DND-41 (cell line): Measurements from ENCODE around the gene KHDRBS2.

Experiments used
- ATAC-seq: fragments of 200-7000 bp; cut with Tn5 transposase; 3 replicates; pipeline ENCODE4 v1.9.1; 2021; ENCODE audit warnings: low read depth; ENCODE audit not compliant: insufficient read depth
- DNase-seq: peaks from one replicate; pipeline ENCODE4 v3.0.0-alpha.2; 2020
- H2AFZ ChIP-seq: 2 replicates; pipeline ENCODE4 v1.6.0; 2012; ENCODE audit warnings: low read depth, low read length
- H3K27ac ChIP-seq: 2 replicates; pipeline ENCODE4 v1.5.1; 2012; ENCODE audit warnings: low read length, inconsistent platforms
- H3K27me3 ChIP-seq: fragments of 200-600 bp; sonication (generic); 2 replicates; pipeline ENCODE4 v1.6.0; 2012; ENCODE audit warnings: low read length, mild to moderate bottlenecking, inconsistent platforms; ENCODE audit not compliant: insufficient read depth, poor library complexity
- H3K36me3 ChIP-seq: 2 replicates; pipeline ENCODE4 v1.5.1; 2012; ENCODE audit warnings: low read length, inconsistent platforms; ENCODE audit not compliant: insufficient read depth
- H3K4me1 ChIP-seq: 2 replicates; pipeline ENCODE4 v1.5.1; 2012; ENCODE audit warnings: mild to moderate bottlenecking, low read length; ENCODE audit not compliant: insufficient read depth
- H3K4me2 ChIP-seq: 2 replicates; pipeline ENCODE4 v1.6.0; 2012; ENCODE audit warnings: mild to moderate bottlenecking, moderate library complexity, low read length, inconsistent platforms; ENCODE audit not compliant: insufficient read depth
- H3K4me3 ChIP-seq, 2 experiments: fragments of 200-600 bp in 1 of 2; shearing (Covaris generic) in 1 of 2; 2 replicates each; pipeline ENCODE4 v1.5.1; 2012 to 2016; ENCODE audit warnings: inconsistent platforms in 2 of 2, low read length in 2 of 2, mild to moderate bottlenecking in 2 of 2, low read depth in 1 of 2, moderate library complexity in 1 of 2
- H3K79me2 ChIP-seq: 2 replicates; pipeline ENCODE4 v1.6.0; 2012; ENCODE audit warnings: low read length, inconsistent platforms; ENCODE audit not compliant: insufficient read depth
- H3K9ac ChIP-seq: 2 replicates; pipeline ENCODE4 v1.6.0; 2012; ENCODE audit warnings: low read depth, mild to moderate bottlenecking, inconsistent platforms, low read length, moderate library complexity
- H3K9me3 ChIP-seq: 2 replicates; pipeline ENCODE4 v1.5.1; 2012; ENCODE audit warnings: low read length, moderate library complexity, mild to moderate bottlenecking, inconsistent platforms; ENCODE audit not compliant: insufficient read depth, severe bottlenecking
- H4K20me1 ChIP-seq: 2 replicates; pipeline ENCODE4 v1.6.0; 2012; ENCODE audit warnings: low read length; ENCODE audit not compliant: insufficient read depth
- EZH2 ChIP-seq: IDR thresholded peaks from 3 replicates; pipeline ENCODE4 v1.6.1; 2012; ENCODE audit warnings: borderline replicate concordance, low read depth, mild to moderate bottlenecking, moderate library complexity, low read length, inconsistent platforms; ENCODE audit not compliant: severe bottlenecking
- TF ChIP-seq, protein P1 (sequence below): IDR thresholded peaks from 2 replicates; pipeline ENCODE4 v1.5.1; 2012; ENCODE audit warnings: borderline replicate concordance, low read length, moderate library complexity, mild to moderate bottlenecking; ENCODE audit not compliant: poor library complexity, severe bottlenecking; ENCODE audit errors: extremely low read depth

KHDRBS2 gene

DNA sequence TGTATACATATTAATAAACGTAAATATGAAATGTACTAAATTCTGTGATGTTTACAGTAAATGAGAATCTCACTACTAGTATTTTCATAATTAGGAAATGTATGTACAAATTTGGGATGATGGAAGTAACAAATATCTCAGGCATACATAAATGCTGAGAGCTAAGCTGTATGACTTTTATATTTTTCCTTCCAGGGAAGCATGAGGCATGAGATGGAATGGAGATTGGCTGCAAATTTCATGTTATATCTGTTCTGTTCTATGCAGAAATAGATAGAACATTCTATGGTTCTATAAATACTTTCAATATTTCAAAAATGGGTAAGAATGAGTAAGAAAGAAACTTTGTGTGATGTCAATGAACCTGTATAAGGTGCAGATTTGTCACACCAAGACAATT is 335.2 kb downstream of the KHDRBS2 start:
- Histone ChIP-seq H3K27me3 (no peaks in the 10 kb centered on the region), H3K27ac (no peak overlapping the region), H2AFZ (no peak overlapping the region), H3K4me3 (no peak overlapping the region), H3K4me1 (no peaks in the 10 kb centered on the region), H3K4me2 (no peak overlapping the region), H3K36me3 (no peaks in the 10 kb centered on the region), H3K9ac (no peak overlapping the region), H3K79me2 (no peaks in the 10 kb centered on the region), H3K9me3 (no peaks in the 10 kb centered on the region), H4K20me1 (no peaks in the 10 kb centered on the region)
- TF ChIP-seq, protein P1, sequence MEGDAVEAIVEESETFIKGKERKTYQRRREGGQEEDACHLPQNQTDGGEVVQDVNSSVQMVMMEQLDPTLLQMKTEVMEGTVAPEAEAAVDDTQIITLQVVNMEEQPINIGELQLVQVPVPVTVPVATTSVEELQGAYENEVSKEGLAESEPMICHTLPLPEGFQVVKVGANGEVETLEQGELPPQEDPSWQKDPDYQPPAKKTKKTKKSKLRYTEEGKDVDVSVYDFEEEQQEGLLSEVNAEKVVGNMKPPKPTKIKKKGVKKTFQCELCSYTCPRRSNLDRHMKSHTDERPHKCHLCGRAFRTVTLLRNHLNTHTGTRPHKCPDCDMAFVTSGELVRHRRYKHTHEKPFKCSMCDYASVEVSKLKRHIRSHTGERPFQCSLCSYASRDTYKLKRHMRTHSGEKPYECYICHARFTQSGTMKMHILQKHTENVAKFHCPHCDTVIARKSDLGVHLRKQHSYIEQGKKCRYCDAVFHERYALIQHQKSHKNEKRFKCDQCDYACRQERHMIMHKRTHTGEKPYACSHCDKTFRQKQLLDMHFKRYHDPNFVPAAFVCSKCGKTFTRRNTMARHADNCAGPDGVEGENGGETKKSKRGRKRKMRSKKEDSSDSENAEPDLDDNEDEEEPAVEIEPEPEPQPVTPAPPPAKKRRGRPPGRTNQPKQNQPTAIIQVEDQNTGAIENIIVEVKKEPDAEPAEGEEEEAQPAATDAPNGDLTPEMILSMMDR, result no peak
- TF ChIP-seq EZH2, result no peak
- no peak for ATAC-seq
- no peak for DNase-seq

DNA sequence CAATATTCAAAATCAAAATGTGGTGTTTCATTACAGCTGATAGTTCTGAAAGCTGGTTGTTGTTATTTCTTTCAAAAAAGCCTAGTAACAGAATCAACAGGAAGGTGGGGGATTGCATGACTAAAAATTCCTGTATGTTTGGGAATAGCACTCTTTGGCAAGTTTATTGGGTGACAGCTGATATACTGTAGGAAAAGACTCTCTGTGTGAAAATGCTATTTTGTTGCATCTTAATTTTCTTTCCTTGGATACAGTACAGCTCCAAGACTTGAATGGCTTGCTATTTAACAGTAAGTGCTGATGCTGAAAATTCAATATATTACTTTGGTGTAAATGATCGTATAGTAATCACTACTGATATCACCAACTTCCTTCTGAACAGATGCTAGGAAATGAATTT is 336.1 kb downstream of the KHDRBS2 start:
- Histone ChIP-seq H3K4me2 (no peak overlapping the region), H2AFZ (no peak overlapping the region), H3K36me3 (no peaks in the 10 kb centered on the region), H3K9me3 (no peaks in the 10 kb centered on the region), H3K79me2 (no peaks in the 10 kb centered on the region), H3K4me3 (no peak overlapping the region), H4K20me1 (no peaks in the 10 kb centered on the region), H3K27ac (no peak overlapping the region), H3K4me1 (no peaks in the 10 kb centered on the region), H3K27me3 (no peaks in the 10 kb centered on the region), H3K9ac (no peak overlapping the region)
- TF ChIP-seq, protein P1, result no peak
- TF ChIP-seq EZH2, result no peak
- no peak for DNase-seq
- no peak for ATAC-seq

DNA sequence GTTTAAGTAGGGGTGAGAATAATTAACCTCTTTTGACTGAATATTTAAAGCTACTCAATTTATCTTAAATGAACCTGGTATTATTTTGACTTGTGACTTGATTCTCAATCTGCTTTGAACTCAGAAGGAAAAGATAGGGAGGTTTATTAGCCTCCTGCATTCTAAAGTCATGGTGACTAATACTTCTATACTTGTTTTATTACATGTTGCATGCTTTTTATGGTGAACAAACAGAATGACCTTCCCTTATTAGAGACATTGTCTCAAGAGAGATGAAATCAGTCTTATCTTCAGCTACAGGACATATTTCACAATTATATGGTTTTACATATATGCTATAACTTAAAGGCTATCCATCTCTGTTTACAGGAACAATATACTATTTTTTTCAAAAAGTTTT is 336.9 kb downstream of the KHDRBS2 start:
- H3K27ac ChIP-seq, result no peak overlapping the region
- no peaks in the 10 kb centered on the region for H3K79me2 ChIP-seq
- no peaks in the 10 kb centered on the region for H3K36me3 ChIP-seq
- H3K4me3 ChIP-seq, result no peak overlapping the region
- no peaks in the 10 kb centered on the region for H3K4me1 ChIP-seq
- no peaks in the 10 kb centered on the region for H3K9me3 ChIP-seq
- no peak overlapping the region for H2AFZ ChIP-seq
- H4K20me1 ChIP-seq, result no peaks in the 10 kb centered on the region
- H3K9ac ChIP-seq, result no peak overlapping the region
- TF ChIP-seq, protein P1, result no peak
- TF ChIP-seq EZH2, result no peak
- ATAC-seq, result no peak
- H3K27me3 ChIP-seq, result no peaks in the 10 kb centered on the region
- H3K4me2 ChIP-seq, result no peak overlapping the region
- no peak for DNase-seq

DNA sequence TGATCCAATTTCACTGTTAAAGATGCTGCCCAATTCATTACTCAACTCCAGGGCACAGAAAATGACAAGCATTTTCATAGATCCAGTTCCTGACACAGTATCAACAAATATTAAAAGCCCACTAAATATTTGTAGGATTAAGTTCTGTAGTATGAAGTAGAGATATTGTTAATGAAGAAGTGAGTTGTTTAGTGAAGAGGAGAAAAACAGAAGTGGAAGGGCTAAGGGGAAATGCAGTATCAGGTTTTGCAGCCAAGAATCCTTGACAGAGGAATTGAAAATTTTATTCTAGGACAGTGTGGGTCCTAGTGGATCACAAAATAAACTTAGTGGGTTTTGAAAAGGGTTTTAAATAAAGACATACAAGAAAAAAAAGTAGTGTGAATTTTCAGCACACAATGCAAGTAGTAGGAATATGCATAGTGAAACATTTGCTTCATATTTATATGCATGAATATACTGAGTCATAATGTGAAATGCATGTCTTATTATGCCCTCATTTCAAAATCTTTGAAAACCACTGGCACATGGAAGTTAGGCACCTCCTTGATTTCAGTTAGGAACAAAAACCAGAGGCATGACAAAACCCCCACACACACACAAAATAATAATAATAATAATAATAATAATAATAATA is 338.6 kb downstream of the KHDRBS2 start:
- ATAC-seq (no peak), DNase-seq (no peak)

More for the DNA sequence above, 338.6 kb downstream of the KHDRBS2 start:
- no peak overlapping the region for H3K27ac ChIP-seq
- H3K9ac ChIP-seq, result no peak overlapping the region
- no peaks in the 10 kb centered on the region for H3K27me3 ChIP-seq
- H3K4me2 ChIP-seq, result no peak overlapping the region
- H3K79me2 ChIP-seq, result no peaks in the 10 kb centered on the region
- H3K4me1 ChIP-seq, result no peaks in the 10 kb centered on the region
- no peaks in the 10 kb centered on the region for H3K9me3 ChIP-seq
- H3K4me3 ChIP-seq, result no peak overlapping the region
- no peaks in the 10 kb centered on the region for H3K36me3 ChIP-seq
- TF ChIP-seq EZH2, result no peak
- TF ChIP-seq, protein P1, result no peak
- no peak overlapping the region for H2AFZ ChIP-seq
- no peaks in the 10 kb centered on the region for H4K20me1 ChIP-seq
